Kidney capillary endothelial cell (primary cell): ENCODE data around the gene GPR83.
"Not testable (repeated sequence)": the region's sequence is repeated elsewhere in the genome, so short reads cannot be mapped to it uniquely, and the experiment has no call there.

Experiments used
- DNase-seq: peaks from one replicate; pipeline ENCODE4 v3.0.0-alpha.2; 2018; ENCODE audit warnings: low spot score

GPR83 gene

GRCh38 chr11:94370576-94370975 is 30.6 kb downstream of the GPR83 start:
- not testable (repeated sequence) for DNase-seq

- DNase-seq, result not testable (repeated sequence)
These were observed 50.2 kb downstream of the GPR83 start for GRCh38 chr11:94350850-94351563.

- DNase-seq, result not testable (repeated sequence)
These were observed 54.9 kb downstream of the GPR83 start for GRCh38 chr11:94346311-94346710.

GRCh38 chr11:94343495-94343894 is 57.7 kb downstream of the GPR83 start:
- no peak for DNase-seq

- no peak for DNase-seq
These were observed 59.0 kb downstream of the GPR83 start for GRCh38 chr11:94342250-94342649.

- no peak for DNase-seq
These were observed 62.6 kb downstream of the GPR83 start for GRCh38 chr11:94338651-94339050.

- DNase-seq, result no peak
These were observed 65.2 kb downstream of the GPR83 start for GRCh38 chr11:94336033-94336432.

GRCh38 chr11:94332814-94333213 is 68.4 kb downstream of the GPR83 start:
- no peak for DNase-seq

- DNase-seq, result no peak
These were observed 70.4 kb downstream of the GPR83 start for GRCh38 chr11:94330789-94331188.

- no peak for DNase-seq
These were observed 71.7 kb downstream of the GPR83 start for GRCh38 chr11:94329501-94329900.

- no peak for DNase-seq
These were observed 72.6 kb downstream of the GPR83 start for GRCh38 chr11:94328587-94329080.
